Ascending aorta (tissue), 2 donors: ENCODE measurements around the gene ARRDC5. TPM values are rescaled to one million over a fixed set of nuclear protein-coding genes. Genes with fewer than 3 reads are reported as not detected.

ENCODE experiments used
- DNase-seq, 2 donors: peaks; one replicate each; pipeline ENCODE4 v3.0.0-alpha.2; 2019; ENCODE audit warnings: low spot score in 2 of 2
- H3K27ac ChIP-seq, 2 donors: fragments of 200-600 bp; sonication (generic); one replicate each; pipeline ENCODE4 v1.5.1; 2016 to 2017; ENCODE audit warnings: mild to moderate bottlenecking in 1 of 2
- H3K27me3 ChIP-seq: fragments of 200-600 bp; sonication (generic); one replicate; pipeline ENCODE4 v1.5.1; 2017
- H3K36me3 ChIP-seq, 2 donors: fragments of 200-600 bp; sonication (generic); one replicate each; pipeline ENCODE4 v1.5.1; 2016
- H3K4me1 ChIP-seq, 2 donors: fragments of 200-600 bp; sonication (generic); one replicate each; pipeline ENCODE4 v1.5.1; 2016 to 2017; ENCODE audit warnings: mild to moderate bottlenecking in 1 of 2
- H3K4me3 ChIP-seq, 2 donors: fragments of 200-600 bp; sonication (generic); one replicate each; pipeline ENCODE4 v1.5.1; 2016 to 2017; ENCODE audit warnings: mild to moderate bottlenecking in 1 of 2
- H3K9me3 ChIP-seq, 2 donors: fragments of 200-600 bp; sonication (generic); one replicate each; pipeline ENCODE4 v1.5.1; 2016
- intact Hi-C: fragments of 100-400 bp; cut with DNase I; formaldehyde crosslinking; loops from one replicate; pipeline ENCODE4 v1.15.1; 2023
- total RNA-seq: library from RNA; depleted of rRNA; stranded (reverse); fragments of >200 nt; gene quantifications from one replicate; pipeline ENCODE4 v1.1.0, GENCODE V29; 2016
- TF ChIP-seq, protein P1 (sequence below), 3 experiments: fragments of 200-600 bp in 2 of 3; fragments of 450-650 bp in 1 of 3; sonication (generic) in 2 of 3; IDR thresholded peaks; one replicate each; pipeline ENCODE4 v1.5.1; 2016 to 2019; ENCODE audit warnings: antibody characterized with exemption in 3 of 3, mild to moderate bottlenecking in 1 of 3, moderate library complexity in 1 of 3

Gene ARRDC5
- total RNA-seq, 1 donor from 2014 or later: 8.6 TPM

GRCh38 chr19:4935444-4935843, 32.7 kb upstream of the ARRDC5 start:
- no peak overlapping the region for H3K4me3 ChIP-seq
- H3K4me1 ChIP-seq: no peaks in the 10 kb centered on the region
- H3K9me3 ChIP-seq: no peaks in the 10 kb centered on the region
- intact Hi-C loops: no loop called here
- DNase-seq: no peak
- TF ChIP-seq, protein P1, sequence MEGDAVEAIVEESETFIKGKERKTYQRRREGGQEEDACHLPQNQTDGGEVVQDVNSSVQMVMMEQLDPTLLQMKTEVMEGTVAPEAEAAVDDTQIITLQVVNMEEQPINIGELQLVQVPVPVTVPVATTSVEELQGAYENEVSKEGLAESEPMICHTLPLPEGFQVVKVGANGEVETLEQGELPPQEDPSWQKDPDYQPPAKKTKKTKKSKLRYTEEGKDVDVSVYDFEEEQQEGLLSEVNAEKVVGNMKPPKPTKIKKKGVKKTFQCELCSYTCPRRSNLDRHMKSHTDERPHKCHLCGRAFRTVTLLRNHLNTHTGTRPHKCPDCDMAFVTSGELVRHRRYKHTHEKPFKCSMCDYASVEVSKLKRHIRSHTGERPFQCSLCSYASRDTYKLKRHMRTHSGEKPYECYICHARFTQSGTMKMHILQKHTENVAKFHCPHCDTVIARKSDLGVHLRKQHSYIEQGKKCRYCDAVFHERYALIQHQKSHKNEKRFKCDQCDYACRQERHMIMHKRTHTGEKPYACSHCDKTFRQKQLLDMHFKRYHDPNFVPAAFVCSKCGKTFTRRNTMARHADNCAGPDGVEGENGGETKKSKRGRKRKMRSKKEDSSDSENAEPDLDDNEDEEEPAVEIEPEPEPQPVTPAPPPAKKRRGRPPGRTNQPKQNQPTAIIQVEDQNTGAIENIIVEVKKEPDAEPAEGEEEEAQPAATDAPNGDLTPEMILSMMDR (IDR thresholded peaks at IDR 0.05): no peak
- no peak overlapping the region for H3K27ac ChIP-seq
- no peaks in the 10 kb centered on the region for H3K36me3 ChIP-seq
- H3K27me3 ChIP-seq: no peaks in the 10 kb centered on the region

DNA sequence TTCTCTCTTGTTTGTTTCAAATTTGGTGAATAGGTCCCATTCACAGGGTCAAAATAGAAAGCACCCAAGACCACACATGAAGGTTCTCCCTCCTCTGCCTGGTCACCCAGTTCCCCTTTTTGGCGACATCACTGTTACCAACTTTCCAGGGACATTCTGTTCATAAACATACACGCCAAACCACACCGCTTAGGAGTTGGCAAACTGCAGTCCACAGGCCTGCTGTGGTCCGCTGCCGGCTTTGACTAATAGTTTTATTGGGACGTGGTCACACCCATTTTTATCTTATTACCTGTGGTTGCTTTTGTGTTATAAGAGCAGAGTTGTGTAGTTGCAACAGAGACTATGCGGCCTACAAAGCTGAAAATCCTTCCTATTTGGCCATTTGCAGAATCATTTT, 30.8 kb upstream of the ARRDC5 start:
- H3K36me3 ChIP-seq: no peaks in the 10 kb centered on the region
- no peak overlapping the region for H3K4me3 ChIP-seq
- intact Hi-C loops: no loop called here
- no peaks in the 10 kb centered on the region for H3K4me1 ChIP-seq
- H3K9me3 ChIP-seq: no peaks in the 10 kb centered on the region
- no peaks in the 10 kb centered on the region for H3K27me3 ChIP-seq
- DNase-seq: no peak
- no peak overlapping the region for H3K27ac ChIP-seq
- TF ChIP-seq, protein P1 (IDR thresholded peaks at IDR 0.05): no peak

- no peaks in the 10 kb centered on the region for H3K9me3 ChIP-seq
- intact Hi-C loops: no loop called here
- DNase-seq: no peak
- H3K27me3 ChIP-seq: no peaks in the 10 kb centered on the region
- no peak overlapping the region for H3K27ac ChIP-seq
- no peaks in the 10 kb centered on the region for H3K4me1 ChIP-seq
- TF ChIP-seq, protein P1 (IDR thresholded peaks at IDR 0.05): no peak
- no peak overlapping the region for H3K4me3 ChIP-seq
- no peaks in the 10 kb centered on the region for H3K36me3 ChIP-seq
Measured at GRCh38 chr19:4932711-4933110, 30.0 kb upstream of the ARRDC5 start.

GRCh38 chr19:4930664-4931063, 28.0 kb upstream of the ARRDC5 start:
- Histone ChIP-seq H3K36me3 (no peaks in the 10 kb centered on the region), H3K27me3 (no peaks in the 10 kb centered on the region), H3K9me3 (no peaks in the 10 kb centered on the region), H3K4me1 (no peaks in the 10 kb centered on the region), H3K27ac (no peak overlapping the region), H3K4me3 (no peak overlapping the region)
- TF ChIP-seq, protein P1 (IDR thresholded peaks at IDR 0.05): no peak
- DNase-seq: no peak
- intact Hi-C loops: no loop called here

GRCh38 chr19:4929186-4929585, 26.5 kb upstream of the ARRDC5 start:
- DNase-seq: no peak
- H3K27ac ChIP-seq: no peak overlapping the region
- H3K4me1 ChIP-seq: no peaks in the 10 kb centered on the region
- TF ChIP-seq, protein P1 (IDR thresholded peaks at IDR 0.05): no peak
- intact Hi-C loops: no loop called here
- no peaks in the 10 kb centered on the region for H3K27me3 ChIP-seq
- H3K4me3 ChIP-seq: no peak overlapping the region
- no peaks in the 10 kb centered on the region for H3K36me3 ChIP-seq
- no peaks in the 10 kb centered on the region for H3K9me3 ChIP-seq

GRCh38 chr19:4923276-4923747, 20.6 kb upstream of the ARRDC5 start:
- no peak overlapping the region for H3K4me3 ChIP-seq
- no peaks in the 10 kb centered on the region for H3K9me3 ChIP-seq
- DNase-seq: no peak
- H3K27me3 ChIP-seq: no peaks in the 10 kb centered on the region
- H3K36me3 ChIP-seq: no peaks in the 10 kb centered on the region
- no peak overlapping the region for H3K27ac ChIP-seq
- TF ChIP-seq, protein P1 (IDR thresholded peaks at IDR 0.05): no peak
- H3K4me1 ChIP-seq: no peaks in the 10 kb centered on the region
- intact Hi-C loops: no loop called here
